ENCODE data around the gene TACC3. TPM values are rescaled to one million over a fixed set of nuclear protein-coding genes. Genes with fewer than 3 reads are reported as not detected.

Gene TACC3
- polyA plus RNA-seq, 3 donors: 1.9 to 16.8 (median 7.1) TPM

DNA sequence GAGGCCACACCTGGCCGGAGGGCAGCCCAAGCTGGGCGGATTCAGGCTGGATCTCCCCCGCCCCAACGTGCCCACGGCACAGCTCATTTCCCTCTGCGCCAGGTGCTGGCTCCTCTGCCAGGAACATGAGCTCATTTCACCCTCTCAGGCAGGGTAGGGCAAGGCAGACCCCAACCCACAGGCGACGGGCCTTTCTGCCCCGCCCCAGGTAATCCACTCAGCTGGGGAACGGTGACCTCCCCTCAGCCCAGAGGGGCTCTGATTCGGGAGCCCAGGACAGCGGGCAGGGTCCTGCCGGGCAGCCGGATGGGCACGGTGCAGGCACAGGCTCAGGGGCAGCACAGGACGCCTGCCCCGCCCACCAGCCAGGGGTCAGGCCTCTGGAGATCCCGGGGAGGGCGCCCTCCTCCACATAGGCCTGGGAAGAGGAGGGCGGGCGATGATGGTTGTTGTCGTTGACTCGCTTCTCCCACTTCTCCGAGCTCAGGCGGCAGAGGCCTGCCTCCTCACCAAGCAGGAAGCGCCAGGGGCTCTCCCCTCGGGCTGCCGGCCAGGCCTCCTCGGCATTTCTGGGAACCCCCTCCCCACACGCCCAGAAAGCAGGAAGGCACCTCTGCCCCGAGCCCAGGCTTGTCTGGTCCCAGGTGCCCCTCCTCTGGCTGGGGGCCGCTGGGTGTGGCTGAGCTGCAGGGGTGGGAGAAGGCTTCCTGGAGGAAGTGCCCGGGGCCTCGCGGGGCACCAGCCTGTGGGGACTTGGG, 31.1 kb downstream of the TACC3 start:
- 27 to 61% (median 32%) methylated on average over 33 to 35 of the region's 35 CpGs for WGBS, 3 donors
- H3K27ac ChIP-seq (ENCODE audit: low read depth, low read length): no peak overlapping the region

DNA sequence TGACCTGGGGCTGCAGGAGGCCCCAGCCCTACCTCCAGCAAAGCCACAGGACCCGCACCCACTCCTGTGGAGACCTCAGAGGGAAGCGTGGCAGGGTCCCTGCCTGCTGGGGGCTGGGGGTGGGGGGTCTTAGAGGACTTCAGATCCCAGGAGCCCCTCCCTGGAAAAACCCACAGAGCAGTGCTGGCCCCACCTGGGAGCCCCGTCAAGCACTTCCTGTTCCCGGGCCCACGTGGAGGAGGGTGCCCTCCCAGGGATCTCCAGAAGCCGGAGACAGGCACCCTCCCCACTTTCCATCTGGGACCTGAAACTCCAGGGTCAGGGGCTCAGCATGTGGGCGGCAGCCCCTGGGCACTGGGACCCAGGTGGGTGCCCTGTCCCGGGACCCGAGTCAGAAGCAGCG, 32.0 kb downstream of the TACC3 start:
- 70 to 76% (median 76%) methylated on average over 9 to 10 of the region's 10 CpGs for whole genome bisulfite sequencing, 3 donors
- H3K27ac ChIP-seq (ENCODE audit: low read depth, low read length): no peak overlapping the region

DNA sequence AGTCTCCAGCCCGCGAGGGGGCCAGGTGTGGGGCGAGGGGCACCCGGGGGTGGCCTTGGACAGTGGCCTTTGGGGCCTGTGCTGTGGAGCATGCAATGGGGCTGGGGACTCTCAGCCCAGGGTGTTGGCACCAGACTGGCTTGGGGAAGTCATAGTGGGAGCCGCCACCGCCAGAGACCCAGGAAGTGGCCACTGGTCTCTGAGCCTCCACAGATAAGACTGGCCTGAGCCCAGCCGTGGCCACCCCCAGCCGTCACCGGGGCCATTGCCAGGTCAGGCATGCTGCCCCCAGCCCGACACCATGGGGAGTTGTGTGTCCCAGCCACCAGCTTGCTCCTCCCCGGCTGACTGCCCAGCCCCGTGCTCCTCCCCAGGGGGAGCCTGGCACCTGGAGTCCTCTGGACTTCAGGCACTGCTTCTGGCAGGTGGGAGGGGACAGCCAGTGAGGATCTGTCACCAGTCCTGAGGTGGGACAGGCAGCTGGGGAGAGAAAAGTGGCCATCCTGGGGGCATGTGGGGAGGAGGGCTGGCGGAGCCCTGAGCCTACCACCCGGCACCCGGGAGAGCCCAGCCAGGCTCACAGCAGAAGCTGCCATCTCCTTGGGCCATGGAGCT, 32.5 kb downstream of the TACC3 start:
- H3K27ac ChIP-seq (ENCODE audit: low read depth, low read length): no peak overlapping the region
- 78 to 88% (median 83%) methylated on average over 15 of the region's 15 CpGs for WGBS, 3 donors

DNA sequence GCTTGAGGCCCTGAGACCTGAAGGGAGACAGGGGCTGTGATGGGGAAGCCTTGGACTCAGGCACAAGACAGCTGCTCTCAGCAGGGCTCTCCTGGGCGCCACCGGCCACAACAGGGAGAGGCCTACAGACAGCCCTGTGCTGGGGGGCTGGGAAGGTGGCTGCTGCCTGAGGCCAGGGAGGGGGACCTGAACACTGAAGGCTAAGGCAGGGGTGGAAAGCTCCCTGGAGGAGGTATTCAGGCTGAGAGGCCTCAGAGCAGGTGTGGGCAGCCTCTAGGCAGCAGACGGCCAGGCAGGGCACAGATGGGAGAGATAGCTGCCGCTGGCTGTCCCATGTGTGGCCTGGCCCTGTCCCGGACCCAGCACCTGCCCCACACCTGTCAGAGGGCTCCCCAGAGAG, 33.0 kb downstream of the TACC3 start:
- WGBS, 3 donors: 83 to 90% (median 85%) methylated on average over 5 of the region's 5 CpGs
- H3K27ac ChIP-seq (ENCODE audit: low read depth, low read length): no peak overlapping the region

DNA sequence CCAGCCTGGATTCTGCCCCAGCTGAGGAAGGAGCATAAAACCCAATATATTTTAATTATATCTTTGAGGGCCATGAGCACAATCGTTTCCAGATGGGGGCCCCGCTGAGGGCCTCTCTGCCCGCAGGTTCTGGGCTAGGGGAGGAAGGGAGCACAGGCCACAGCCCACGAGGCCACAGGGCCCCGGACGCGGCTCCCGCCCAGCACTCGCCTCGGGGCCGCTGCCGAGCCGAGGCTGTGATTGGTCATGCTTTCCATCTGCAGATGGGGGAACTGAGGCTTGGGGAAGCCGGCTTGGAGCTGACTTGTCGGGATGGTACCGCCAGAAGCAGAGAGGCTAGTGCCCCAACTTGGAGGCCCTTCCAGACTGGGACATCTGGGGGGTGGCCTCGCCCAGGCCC, 34.0 kb downstream of the TACC3 start:
- 83 to 92% (median 87%) methylated on average over 15 to 17 of the region's 17 CpGs for WGBS, 3 donors
- no peak overlapping the region for H3K27ac ChIP-seq (ENCODE audit: low read depth, low read length)

DNA sequence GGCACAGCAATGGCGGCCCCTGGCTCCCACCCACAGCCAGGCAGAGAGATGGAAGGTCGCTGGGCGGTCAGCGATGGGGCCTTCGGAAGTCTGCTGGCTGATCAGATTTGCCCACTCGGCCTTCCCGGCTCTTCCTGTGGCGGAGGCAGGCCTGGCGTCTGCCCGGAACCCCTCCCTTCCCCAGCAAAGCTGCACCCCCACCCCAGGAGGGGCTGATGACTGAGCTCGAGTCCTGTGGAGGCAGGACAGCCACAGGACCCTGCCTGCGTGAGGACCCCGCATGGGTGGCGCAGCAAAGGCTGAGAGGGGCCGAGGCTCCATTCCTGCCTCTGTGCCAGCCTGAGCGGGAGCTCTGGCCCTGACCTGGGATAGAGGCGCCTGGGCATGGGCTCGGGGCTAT, 34.8 kb downstream of the TACC3 start:
- 56 to 80% (median 64%) methylated on average over 18 of the region's 18 CpGs for WGBS, 3 donors
- H3K27ac ChIP-seq (ENCODE audit: low read depth, low read length): no peak overlapping the region

DNA sequence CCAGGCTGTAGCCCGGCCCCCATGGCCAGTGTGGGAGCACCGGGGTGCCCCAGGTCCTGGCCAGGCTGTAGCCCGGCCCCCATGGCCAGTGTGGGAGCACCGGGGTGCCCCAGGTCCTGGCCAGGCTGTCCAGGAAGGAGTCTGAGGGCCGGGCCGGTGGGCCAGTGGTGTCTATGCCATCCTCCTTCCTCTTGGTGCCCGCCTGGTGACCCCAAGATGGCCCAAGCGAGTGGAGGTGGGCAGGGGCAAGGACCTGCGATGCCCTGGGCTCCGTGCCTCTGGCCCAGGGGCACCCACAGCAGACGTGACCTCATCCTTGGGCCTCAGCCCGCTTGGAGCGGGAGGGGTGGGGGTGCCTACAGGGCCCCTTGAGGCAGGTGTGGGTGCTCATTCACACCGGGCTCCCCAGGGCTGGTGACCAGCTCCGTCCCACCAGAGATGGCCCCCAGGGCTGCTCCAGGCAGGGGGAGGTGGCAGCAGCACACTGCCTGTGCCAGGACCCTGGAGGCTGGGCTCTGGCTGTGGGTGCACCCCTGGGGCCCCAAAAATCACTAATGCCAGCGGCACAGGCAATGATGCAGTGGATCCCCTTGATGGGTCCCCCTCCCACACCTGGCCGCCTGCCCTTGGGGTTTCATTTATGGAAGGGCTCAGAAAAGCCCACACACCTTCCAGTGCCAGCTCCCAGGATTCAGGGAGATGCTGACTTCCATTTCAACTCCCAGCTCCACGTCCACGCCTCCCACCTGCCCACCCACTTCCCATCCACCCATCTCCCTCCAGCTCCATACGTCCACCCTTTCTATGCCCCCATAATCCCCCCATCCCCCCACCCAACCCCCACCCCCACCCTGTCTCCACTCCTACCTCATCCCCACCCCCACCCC, 35.8 kb downstream of the TACC3 start:
- H3K27ac ChIP-seq (ENCODE audit: low read depth, low read length): no peak overlapping the region
- 78 to 83% (median 82%) methylated on average over 18 to 20 of the region's 20 CpGs for WGBS, 3 donors

DNA sequence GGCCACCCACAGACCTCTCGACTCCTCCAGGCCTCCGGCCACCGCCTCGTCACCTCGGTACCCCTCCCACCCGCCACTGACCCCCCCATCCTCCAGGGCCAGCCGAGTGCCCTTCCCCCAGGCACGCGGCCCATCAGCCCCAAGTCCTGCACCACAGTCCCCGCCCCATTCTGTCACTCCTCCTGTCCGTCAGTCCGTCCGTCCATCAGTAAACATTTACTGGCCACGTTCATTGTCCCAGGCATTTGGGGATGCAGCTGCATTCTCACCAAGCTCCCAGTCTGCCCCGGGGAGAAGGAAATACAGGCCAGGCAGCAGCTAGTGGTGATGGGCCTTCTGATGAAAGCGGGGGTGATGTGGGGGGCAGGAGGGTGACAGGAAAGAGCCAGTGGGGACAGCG, 36.5 kb downstream of the TACC3 start:
- 67 to 75% (median 72%) methylated on average over 17 of the region's 17 CpGs for WGBS, 3 donors
- H3K27ac ChIP-seq (ENCODE audit: low read depth, low read length): no peak overlapping the region

DNA sequence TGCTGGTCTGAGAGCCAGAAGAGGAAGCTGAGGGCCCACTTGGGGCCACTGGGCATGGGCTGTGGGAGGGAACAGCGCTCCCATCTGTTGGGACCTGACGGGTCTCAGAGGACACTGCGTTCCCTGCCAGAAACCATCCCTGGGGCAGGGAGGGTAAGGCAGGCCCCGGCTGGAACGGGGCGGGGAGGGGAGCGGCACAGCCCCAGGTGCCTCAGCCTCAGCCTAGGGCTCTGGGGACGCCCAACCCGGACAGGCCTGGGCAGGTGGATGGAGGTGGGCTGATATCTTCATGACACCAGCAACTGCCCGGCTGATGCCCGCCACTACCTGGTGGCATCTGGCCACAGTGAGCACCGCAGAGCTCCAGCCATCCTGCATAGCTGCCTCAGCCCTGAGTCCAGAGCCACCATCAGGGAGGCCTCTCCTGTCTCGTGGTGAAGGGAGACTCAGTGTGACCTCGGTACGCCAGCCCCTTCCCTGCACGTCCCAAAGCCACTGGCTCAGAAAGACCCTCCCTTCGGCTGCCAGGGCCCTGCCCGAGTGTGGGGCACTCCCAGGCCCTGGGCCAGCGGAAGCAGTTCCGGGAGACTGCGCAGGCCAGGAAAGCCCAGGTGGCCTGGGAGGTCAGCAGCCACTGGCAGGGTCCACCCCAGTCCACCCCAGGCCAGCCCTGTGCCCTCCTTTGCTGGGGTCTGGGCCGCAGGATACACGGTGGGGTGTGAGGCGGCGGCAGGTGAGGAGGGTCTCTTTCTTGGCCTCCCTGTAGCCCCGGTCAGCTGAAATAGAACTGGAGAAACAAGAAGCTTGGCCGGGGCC, 37.2 kb downstream of the TACC3 start:
- H3K27ac ChIP-seq (ENCODE audit: low read depth, low read length): no peak overlapping the region
- 85 to 92% (median 91%) methylated on average over 26 to 27 of the region's 27 CpGs for WGBS, 3 donors

DNA sequence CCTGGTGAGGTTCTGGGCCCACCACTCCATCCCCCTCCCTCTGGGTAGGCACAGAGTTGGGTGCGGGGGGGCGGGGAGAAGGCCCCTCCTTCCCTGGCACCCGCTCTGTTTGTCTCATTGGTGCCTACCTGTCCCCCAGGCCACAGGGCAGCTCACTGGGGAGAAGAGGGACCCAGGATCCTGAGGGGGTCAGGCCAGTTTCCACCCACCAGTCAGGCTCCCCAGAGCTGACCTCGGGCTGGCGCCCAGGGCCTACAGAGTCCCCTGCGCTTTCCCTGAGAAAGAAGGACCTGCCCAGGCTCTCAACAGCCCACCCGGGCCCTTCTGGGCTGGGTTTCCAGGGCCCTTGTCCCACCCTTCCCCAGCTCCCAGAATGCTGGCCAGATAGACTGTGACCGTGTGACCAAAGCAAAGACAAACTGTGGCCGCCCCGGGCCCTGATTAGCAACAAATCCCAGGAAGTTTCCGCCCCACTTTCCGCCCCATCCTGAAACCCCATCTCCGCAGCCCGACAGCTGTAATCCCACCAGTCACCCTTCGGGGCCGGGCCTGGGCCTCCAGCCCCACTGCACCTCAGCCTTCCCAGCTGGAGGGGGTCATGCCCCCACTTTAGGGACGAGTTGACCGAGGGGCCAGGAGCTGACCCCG, 38.0 kb downstream of the TACC3 start:
- no peak overlapping the region for H3K27ac ChIP-seq (ENCODE audit: low read depth, low read length)
- WGBS, 3 donors: 85 to 86% (median 85%) methylated on average over 16 to 19 of the region's 19 CpGs

DNA sequence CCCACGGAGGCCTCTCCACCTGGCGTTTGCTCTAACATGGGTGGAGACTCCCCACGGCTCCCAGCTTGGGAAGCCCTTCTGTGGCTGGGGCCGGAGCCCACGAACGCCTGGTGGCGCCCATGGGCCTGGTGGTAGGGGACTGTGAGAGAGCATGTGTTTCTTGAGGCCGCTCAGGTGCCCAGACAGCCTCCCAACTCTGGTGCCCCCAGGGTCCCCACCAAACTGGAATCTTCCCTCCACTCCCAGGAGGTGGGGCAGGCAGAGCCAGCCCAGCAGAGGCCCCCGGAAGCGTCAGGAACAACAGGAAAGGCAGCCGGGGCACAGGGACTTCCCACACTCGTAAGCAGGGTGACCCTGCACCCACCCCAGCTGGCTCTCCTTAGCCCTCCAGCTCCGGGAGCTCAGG, 38.5 kb downstream of the TACC3 start:
- no peak overlapping the region for H3K27ac ChIP-seq (ENCODE audit: low read depth, low read length)
- WGBS, 3 donors: 58 to 83% (median 64%) methylated on average over 13 of the region's 13 CpGs

DNA sequence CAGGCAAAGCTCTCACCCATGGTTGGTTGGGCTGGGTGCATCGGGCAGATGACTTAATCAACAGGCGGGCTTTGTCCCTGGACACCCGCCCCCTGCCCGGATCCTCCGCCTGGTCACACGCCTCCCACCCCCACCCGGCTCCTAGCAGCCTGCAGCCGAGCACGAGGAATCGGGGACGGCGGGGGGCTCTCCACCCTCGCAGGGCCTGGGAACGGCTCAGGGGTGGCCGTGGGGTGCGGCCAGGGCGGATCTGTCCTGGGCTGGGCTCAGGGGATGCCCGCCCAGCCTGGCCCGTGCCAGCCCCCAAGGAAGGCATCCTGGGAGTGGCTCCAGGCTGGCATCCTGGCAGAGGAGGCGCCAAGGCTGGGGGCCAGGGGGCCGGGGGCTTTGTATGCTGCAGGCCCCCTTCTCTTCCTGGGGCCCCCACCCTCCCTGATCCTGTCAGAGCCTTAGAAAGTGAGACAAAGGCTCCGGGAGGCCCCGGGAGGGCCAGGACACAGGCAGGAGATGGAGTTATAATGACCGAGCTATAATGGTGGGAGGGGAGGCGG, 39.3 kb downstream of the TACC3 start:
- no peak overlapping the region for H3K27ac ChIP-seq (ENCODE audit: low read depth, low read length)
- WGBS, 3 donors: 58 to 64% (median 60%) methylated on average over 23 to 25 of the region's 25 CpGs

DNA sequence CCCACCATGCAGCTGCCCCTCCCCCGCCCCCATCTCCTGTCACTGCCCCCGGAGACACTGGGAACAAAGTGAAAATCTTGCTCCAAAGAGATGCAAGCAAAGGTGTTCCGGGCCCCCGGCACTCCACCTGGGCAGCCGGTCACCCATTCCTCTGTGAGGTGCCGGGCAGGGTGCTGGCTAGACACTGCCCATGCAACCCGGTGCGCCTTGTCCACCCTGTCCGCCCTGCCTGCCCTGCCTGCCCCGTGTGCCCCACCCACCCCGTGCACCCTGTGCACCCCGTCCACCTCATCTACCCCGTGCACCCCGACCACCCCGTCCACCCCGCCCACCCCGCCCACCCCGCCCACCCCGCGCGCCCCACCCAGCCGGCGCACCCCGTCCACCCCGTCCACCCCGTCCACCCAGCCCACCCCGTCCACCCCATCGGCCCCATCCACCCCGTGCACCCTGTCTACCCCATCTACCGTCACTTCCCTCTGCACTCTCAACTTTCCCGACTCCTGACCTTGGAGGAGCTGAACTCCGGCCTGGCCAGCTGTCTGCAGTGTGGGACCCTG, 39.9 kb downstream of the TACC3 start:
- WGBS, 3 donors: 66 to 72% (median 72%) methylated on average over 20 to 32 of the region's 32 CpGs
- no peak overlapping the region for H3K27ac ChIP-seq (ENCODE audit: low read depth, low read length)

DNA sequence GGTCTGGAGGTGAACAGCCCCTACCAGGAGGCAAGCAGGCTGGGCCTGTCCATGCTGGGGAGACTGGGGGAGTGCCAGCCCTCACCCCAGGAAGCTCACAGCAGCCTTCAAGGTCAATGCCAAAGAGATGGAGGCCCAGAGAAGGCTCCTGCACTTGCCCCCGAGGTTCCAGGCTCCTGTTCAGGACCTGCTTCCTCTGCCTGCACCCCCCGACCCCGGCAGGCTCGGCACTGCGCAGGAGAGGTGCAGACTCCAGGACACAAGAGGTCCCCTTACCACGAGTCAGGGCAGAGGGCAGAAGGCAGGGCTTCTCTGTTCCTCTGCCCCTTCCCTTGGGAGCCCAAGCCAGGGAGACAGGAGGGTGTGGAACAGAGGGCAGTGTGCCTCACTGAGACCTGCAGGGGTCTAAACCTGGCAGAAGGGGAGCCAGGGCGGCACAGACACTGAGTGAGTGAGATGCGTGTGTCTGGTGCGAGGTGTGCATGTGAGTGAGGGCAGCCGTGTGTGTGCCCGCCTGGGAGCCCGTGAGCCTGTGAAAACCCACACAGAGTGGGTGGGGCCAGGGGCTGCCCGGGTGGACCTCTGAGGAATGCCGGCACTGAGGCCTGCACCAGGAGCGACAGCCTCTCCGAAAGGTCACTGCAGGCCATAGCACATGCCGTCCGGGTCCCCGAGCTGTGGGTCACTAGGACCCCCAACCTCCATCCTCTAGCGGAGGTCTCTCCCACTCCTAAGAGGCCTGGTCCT, 41.1 kb downstream of the TACC3 start:
- 84 to 85% (median 84%) methylated on average over 20 of the region's 20 CpGs for WGBS, 3 donors

DNA sequence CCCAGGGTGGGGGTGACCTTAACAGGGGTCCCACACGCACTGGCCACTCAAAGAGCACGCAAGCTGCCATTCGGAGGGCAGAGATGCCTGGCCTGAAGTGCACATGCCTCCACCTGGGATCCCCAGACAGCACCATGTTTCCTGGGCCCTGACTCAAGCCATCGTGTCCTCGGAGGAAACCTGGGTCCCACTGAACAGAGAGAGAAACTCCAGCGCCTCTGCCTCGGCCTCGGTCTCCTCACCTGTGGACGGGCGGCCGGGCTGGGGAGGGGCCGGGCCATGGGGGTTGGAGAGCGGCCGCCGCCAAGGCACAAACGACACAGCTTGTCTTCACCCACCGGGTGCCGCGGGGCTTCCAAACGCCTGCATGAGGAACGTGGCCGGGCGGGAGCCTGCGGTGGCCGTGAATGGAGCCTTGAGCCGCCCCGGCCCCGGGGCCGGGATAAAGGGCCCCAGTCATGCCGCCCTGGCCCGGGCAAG, 41.8 kb downstream of the TACC3 start:
- 24 to 44% (median 33%) methylated on average over 28 to 31 of the region's 31 CpGs for WGBS, 3 donors
- H3K27ac ChIP-seq (ENCODE audit: low read depth, low read length): no peak overlapping the region

More for the DNA sequence above, 41.1 kb downstream of the TACC3 start:
- H3K27ac ChIP-seq (ENCODE audit: low read depth, low read length): no peak overlapping the region

DNA sequence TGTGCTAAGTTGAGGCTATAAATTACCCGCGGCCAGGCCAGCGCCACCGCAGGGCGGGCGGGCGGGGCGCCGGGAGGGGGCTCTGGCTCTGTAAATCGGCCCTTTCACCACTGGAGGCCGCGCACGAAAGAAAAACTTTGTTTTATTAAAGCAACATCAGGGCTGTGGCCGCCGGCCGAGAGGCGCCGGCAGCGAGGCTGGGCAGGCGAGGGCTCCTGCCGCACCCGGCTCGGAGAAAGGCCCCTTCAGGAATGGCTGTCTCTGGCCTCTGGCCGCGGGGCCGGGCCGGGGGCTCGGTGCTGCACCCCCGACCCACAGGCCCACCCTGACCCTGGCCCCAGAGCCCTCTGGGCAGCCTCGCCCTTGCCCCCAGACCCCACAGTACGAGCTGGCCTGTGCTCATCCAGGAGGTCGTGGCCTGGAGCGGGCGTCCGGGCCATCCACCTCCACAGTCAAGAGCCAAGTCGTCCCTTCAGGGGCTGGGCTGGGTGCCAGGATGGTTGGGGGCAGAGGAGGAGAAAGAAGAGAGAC, 42.3 kb downstream of the TACC3 start:
- WGBS, 3 donors: 14 to 20% (median 15%) methylated on average over 34 to 36 of the region's 36 CpGs
- no peak overlapping the region for H3K27ac ChIP-seq (ENCODE audit: low read depth, low read length)

Data from adipose tissue (tissue), 3 donors.